Uterus (tissue), 2 donors: ENCODE data around the gene DSTN.

Experiments used
- POLR2A ChIP-seq, 2 donors: fragments of 450-650 bp; IDR thresholded peaks; one replicate each; pipeline ENCODE4 v1.6.1; 2016; ENCODE audit warnings: antibody characterized with exemption in 2 of 2, mild to moderate bottlenecking in 1 of 2, moderate library complexity in 1 of 2
- TF ChIP-seq, protein P1 (sequence below), 4 experiments: fragments of 200-600 bp in 2 of 4; fragments of 450-650 bp in 2 of 4; sonication (generic) in 2 of 4; IDR thresholded peaks; one replicate each; pipeline ENCODE4 v1.5.1; 2016 to 2019; ENCODE audit warnings: antibody characterized with exemption in 4 of 4, mild to moderate bottlenecking in 2 of 4, moderate library complexity in 1 of 4

DNA sequence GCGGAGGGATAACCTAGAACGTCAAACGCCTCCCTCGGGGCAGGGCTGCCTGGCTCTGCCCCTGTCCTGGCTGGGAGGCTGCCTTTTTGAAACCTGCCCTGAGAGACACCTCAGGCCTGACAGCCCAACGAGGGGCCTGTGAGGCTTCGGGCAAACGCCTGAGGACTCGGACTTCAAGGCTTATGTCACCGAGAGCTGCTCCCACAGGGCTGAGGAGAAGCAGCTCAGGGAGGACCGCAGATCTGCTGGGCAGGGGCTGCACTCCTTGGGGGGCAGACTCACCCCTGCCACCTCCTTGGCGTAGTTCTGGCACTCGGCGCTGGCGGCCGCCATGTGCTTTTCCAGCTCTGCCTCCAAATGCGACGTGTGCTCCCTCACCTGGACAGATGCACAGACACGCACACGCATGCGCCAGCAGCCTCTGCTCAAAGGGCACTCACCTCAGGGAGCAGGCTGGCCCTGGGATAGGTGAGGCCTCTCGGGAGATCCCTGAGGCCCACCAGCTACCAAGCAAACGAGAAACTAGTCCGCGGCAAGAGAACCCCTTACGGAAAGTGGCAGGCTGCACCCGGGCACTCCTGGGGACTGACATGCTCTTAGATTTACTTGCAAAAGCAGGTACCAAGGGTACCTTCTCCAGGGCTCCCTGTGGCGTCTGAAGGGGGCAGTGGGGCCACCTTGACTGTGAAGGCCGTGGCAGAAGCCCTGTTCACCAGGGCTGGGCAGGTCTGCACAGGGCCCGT lies 49.6 kb downstream of the DSTN start:
- TF ChIP-seq, protein P1, sequence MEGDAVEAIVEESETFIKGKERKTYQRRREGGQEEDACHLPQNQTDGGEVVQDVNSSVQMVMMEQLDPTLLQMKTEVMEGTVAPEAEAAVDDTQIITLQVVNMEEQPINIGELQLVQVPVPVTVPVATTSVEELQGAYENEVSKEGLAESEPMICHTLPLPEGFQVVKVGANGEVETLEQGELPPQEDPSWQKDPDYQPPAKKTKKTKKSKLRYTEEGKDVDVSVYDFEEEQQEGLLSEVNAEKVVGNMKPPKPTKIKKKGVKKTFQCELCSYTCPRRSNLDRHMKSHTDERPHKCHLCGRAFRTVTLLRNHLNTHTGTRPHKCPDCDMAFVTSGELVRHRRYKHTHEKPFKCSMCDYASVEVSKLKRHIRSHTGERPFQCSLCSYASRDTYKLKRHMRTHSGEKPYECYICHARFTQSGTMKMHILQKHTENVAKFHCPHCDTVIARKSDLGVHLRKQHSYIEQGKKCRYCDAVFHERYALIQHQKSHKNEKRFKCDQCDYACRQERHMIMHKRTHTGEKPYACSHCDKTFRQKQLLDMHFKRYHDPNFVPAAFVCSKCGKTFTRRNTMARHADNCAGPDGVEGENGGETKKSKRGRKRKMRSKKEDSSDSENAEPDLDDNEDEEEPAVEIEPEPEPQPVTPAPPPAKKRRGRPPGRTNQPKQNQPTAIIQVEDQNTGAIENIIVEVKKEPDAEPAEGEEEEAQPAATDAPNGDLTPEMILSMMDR (IDR thresholded peaks at IDR 0.05): no peak
- no peak for TF ChIP-seq POLR2A (IDR thresholded peaks at IDR 0.05)
